CD4-positive, alpha-beta T cell (primary cell): ENCODE measurements around the gene LITAFD. TPM values are rescaled to one million over a fixed set of nuclear protein-coding genes. Genes with fewer than 3 reads are reported as not detected.
A peak's percentile ranks its signal among the peaks of the same experiment; 100 is the strongest.

Experiments
- ATAC-seq: fragments of 200-7000 bp; cut with Tn5 transposase; one replicate; pipeline ENCODE4 v1.10.0; 2022; ENCODE audit warnings: mild to moderate bottlenecking; ENCODE audit not compliant: poor library complexity
- CTCF ChIA-PET: fragments of 350-600 bp; sonication (Branson Sonifier 250); formaldehyde crosslinking; loops from one replicate; lab custom pipeline; 2021; ENCODE audit warnings: antibody characterized with exemption, inconsistent platforms; lab: Charles Lee
- POLR2A ChIA-PET: fragments of 350-600 bp; sonication (Branson Sonifier 250); formaldehyde crosslinking; loops from one replicate; lab custom pipeline; 2021; ENCODE audit warnings: antibody characterized with exemption, inconsistent platforms; lab: Charles Lee
- DNase-seq, 14 experiments: peaks; one replicate each; pipeline ENCODE4 v3.0.0-alpha.2; 2013 to 2020; ENCODE audit warnings: mixed read lengths in 2 of 14
- H3K27ac ChIP-seq, 2 donors: one replicate each; pipeline versions ENCODE4 v1.5.1 to v1.7.0; 2013; ENCODE audit warnings: low read length in 2 of 2, low read depth in 1 of 2, mild to moderate bottlenecking in 1 of 2
- H3K27me3 ChIP-seq, 2 experiments: 1 replicate in 1 of 2; 2 replicates in 1 of 2; pipeline versions ENCODE4 v1.6.1 to v1.7.0; 2013; ENCODE audit warnings: low read length in 2 of 2, control low read depth in 1 of 2, mild to moderate bottlenecking in 1 of 2, moderate library complexity in 1 of 2; ENCODE audit not compliant: insufficient read depth in 2 of 2, control insufficient read depth in 1 of 2
- H3K36me3 ChIP-seq: one replicate; pipeline ENCODE4 v1.6.1; 2013; ENCODE audit warnings: low read length, control low read depth; ENCODE audit not compliant: insufficient read depth
- H3K4me1 ChIP-seq: one replicate; pipeline ENCODE4 v1.6.1; 2013; ENCODE audit warnings: low read length, control low read depth; ENCODE audit not compliant: insufficient read depth
- H3K4me3 ChIP-seq: one replicate; pipeline ENCODE4 v1.5.1; 2013; ENCODE audit warnings: mild to moderate bottlenecking, low read length, moderate library complexity
- H3K9me3 ChIP-seq, 2 experiments: 1 replicate in 1 of 2; 2 replicates in 1 of 2; pipeline versions ENCODE4 v1.6.1 to v1.7.0; 2013; ENCODE audit warnings: low read length in 2 of 2, mild to moderate bottlenecking in 2 of 2, control low read depth in 1 of 2, moderate library complexity in 1 of 2; ENCODE audit not compliant: control insufficient read depth in 1 of 2, insufficient read depth in 1 of 2
- H3K27ac Mint-ChIP-seq: one replicate; pipeline ENCODE4 v1.8.0; 2020; ENCODE audit warnings: mixed read lengths
- H3K27me3 Mint-ChIP-seq: one replicate; pipeline ENCODE4 v1.8.0; 2021; ENCODE audit warnings: mixed read lengths
- H3K36me3 Mint-ChIP-seq: one replicate; pipeline ENCODE4 v1.8.0; 2021; ENCODE audit warnings: low read depth, mixed read lengths
- H3K4me1 Mint-ChIP-seq: one replicate; pipeline ENCODE4 v1.8.0; 2021; ENCODE audit warnings: low read depth, mixed read lengths
- H3K4me3 Mint-ChIP-seq: one replicate; pipeline ENCODE4 v1.8.0; 2020; ENCODE audit warnings: mild to moderate bottlenecking, mixed read lengths
- H3K9me3 Mint-ChIP-seq: one replicate; pipeline ENCODE4 v1.8.0; 2020; ENCODE audit warnings: mixed read lengths
- intact Hi-C, 2 experiments: fragments of 100-400 bp; cut with DNase I in 1 of 2; cut with micrococcal nuclease in 1 of 2; formaldehyde crosslinking; loops; one replicate each; pipeline versions ENCODE4 v1.15.1 to v1.9.0; 2023 to 2025; cut with DNase I, micrococcal nuclease
- total RNA-seq, 174 experiments: library from RNA in 2 of 174; stranded (reverse) in 2 of 174; gene quantifications; one replicate each; pipeline ENCODE4 v1.2.3 and lab custom pipeline; 2021 to 2026
- TF ChIP-seq, protein P1 (sequence below): fragments of 200-600 bp; IDR thresholded peaks from one replicate; pipeline ENCODE4 v1.8.0; 2022; ENCODE audit warnings: antibody characterized with exemption, mild to moderate bottlenecking

LITAFD gene
- total RNA-seq, 2 experiments from 2014 or later, result 0.60 TPM; not detected in 1

DNA sequence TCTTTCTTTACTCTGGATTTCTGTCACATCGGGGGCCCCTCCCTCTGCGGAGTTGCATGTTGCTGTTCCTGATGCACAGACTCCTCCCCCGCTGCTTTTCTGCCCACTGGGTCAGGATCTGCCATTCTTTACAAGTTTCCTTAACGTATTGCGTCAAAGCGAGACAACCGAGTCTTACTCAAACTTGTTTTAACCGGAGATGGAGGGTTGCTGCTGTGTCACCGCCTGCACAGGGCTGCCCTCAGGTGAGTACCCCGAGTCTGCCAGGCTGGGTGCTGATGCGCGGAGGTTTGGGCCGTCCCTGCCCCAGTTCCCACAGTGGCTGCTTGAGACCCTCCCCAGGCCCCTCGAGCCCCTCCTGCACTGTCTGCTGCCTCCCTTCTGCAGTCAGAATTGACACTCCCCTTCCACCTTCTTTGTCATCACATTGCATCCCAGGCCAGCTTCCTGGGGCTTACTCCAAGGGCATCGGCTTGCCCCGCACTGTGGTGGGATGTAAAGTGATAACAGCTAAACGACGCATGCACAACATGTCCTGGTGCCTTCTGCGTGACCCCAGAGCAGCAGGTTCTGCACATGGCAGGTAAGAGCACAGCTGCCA is 32.6 kb upstream of the LITAFD start:
- TF ChIP-seq, protein P1, sequence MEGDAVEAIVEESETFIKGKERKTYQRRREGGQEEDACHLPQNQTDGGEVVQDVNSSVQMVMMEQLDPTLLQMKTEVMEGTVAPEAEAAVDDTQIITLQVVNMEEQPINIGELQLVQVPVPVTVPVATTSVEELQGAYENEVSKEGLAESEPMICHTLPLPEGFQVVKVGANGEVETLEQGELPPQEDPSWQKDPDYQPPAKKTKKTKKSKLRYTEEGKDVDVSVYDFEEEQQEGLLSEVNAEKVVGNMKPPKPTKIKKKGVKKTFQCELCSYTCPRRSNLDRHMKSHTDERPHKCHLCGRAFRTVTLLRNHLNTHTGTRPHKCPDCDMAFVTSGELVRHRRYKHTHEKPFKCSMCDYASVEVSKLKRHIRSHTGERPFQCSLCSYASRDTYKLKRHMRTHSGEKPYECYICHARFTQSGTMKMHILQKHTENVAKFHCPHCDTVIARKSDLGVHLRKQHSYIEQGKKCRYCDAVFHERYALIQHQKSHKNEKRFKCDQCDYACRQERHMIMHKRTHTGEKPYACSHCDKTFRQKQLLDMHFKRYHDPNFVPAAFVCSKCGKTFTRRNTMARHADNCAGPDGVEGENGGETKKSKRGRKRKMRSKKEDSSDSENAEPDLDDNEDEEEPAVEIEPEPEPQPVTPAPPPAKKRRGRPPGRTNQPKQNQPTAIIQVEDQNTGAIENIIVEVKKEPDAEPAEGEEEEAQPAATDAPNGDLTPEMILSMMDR, result no peak
- H3K9me3 ChIP-seq, result no peaks in the 10 kb centered on the region
- no peak overlapping the region for H3K27ac ChIP-seq
- peaks cover 12% of the 10 kb centered on the region for H3K4me1 ChIP-seq
- intact Hi-C loops, result no loop called here
- no peaks in the 10 kb centered on the region for H3K9me3 Mint-ChIP-seq
- no peaks in the 10 kb centered on the region for H3K27me3 Mint-ChIP-seq
- no peak overlapping the region for H3K4me3 Mint-ChIP-seq
- DNase-seq (no peak), ATAC-seq (no peak)
- H3K36me3 ChIP-seq, result peaks cover 21% of the 10 kb centered on the region
- H3K27me3 ChIP-seq, result no peaks in the 10 kb centered on the region
- H3K36me3 Mint-ChIP-seq, result peaks cover 47% of the 10 kb centered on the region
- CTCF ChIA-PET, result no interaction called here
- no peak overlapping the region for H3K4me3 ChIP-seq
- peaks cover 24% of the 10 kb centered on the region for H3K4me1 Mint-ChIP-seq
- POLR2A ChIA-PET, result no interaction called here
- peak overlapping the region; percentile 77 for H3K27ac Mint-ChIP-seq

DNA sequence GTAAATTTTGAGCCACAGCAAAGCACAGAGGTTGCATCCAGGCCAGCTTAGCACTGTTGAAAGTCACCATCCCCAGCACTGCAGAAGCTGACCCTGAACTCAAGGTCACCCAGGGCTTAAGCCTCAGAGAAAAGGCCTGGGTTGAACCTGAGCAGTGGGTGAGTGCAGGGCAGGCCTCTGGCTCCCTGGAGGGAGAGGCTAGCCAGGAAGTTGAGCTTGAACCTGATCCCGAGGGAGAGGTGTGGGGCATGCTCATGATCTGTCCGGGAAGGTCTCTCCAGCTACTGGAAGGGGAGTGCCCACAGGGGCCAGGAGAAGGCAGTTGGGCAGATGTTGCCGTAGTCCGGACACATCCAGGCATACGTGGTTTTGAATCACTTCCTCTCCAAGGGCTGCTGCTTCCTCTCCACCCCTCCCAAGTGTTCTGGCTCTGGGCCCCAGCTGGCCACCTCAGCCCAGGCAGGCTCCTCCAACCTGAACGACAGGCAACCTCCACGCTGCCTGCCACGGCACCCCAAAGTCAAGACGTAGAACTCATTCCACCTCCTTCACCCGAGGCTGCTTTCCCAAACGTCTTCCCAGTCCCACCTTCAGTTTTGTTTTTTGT is 31.8 kb upstream of the LITAFD start:
- Histone ChIP-seq H3K4me3 (no peak overlapping the region), H3K36me3 (peaks cover 30% of the 10 kb centered on the region), H3K9me3 (no peaks in the 10 kb centered on the region), H3K4me1 (peaks cover 15% of the 10 kb centered on the region), H3K27ac (peak overlapping the region; percentile 13), H3K27me3 (no peaks in the 10 kb centered on the region)
- Mint-ChIP-seq H3K4me3 (no peak overlapping the region), H3K27ac (peak overlapping the region; percentile 77), H3K27me3 (no peaks in the 10 kb centered on the region), H3K9me3 (no peaks in the 10 kb centered on the region), H3K4me1 (peaks cover 22% of the 10 kb centered on the region), H3K36me3 (peaks cover 47% of the 10 kb centered on the region)
- intact Hi-C loops, result no loop called here
- POLR2A ChIA-PET, result no interaction called here
- CTCF ChIA-PET, result no interaction called here
- TF ChIP-seq, protein P1, result no peak
- DNase-seq, result peak in 1 of 14 experiments; percentile 27
- ATAC-seq, result no peak

DNA sequence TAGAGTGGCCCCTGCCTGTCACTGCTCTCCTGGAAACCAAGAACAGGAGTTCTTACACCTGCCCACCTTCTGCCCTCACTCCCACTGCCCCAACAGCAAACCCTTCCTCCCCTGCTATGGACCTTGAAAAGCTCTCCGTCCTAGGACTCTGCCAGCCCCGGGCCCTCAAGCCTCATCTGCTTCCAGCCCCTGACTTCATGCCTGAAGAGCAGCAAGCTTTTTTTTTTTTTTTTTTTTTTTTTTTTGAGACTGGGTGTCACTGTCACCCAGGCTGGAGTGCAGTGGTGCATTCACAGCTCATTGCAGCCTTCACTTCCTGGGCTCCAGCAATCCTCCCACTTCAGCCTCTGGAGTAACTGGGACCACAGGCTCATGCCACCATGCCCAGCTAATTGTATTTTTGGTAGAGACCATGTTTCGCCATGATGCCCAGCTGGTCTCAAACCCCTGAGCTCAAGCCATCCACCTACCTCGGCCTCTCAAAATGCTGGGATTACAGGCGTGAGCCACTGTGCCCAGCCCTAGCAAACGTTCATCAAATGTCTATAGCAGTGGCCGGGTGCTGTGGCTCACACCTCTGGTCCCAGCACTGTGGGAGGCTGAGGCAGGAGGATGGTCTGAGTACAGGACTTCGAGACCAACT is 30.3 kb upstream of the LITAFD start:
- H3K27me3 Mint-ChIP-seq, result no peaks in the 10 kb centered on the region
- CTCF ChIA-PET, result interaction anchor here (1.2 kb wide), 1 partner anchor 85 kb away, joined by 5 read pairs; no protein-coding TSS in a partner anchor
- Histone ChIP-seq H3K27ac (no peak overlapping the region), H3K4me1 (peaks cover 20% of the 10 kb centered on the region), H3K9me3 (no peaks in the 10 kb centered on the region), H3K4me3 (no peak overlapping the region), H3K27me3 (no peaks in the 10 kb centered on the region), H3K36me3 (peaks cover 40% of the 10 kb centered on the region)
- peaks cover 52% of the 10 kb centered on the region for H3K36me3 Mint-ChIP-seq
- peak overlapping the region; percentile 43 for H3K27ac Mint-ChIP-seq
- H3K4me1 Mint-ChIP-seq, result peaks cover 30% of the 10 kb centered on the region
- POLR2A ChIA-PET, result interaction anchor here (1.2 to 2.1 kb wide), 2 partner anchors 12 to 17 kb away, joined by 3 to 7 read pairs; partner anchors contain the start of gene CARHSP1
- DNase-seq (no peak), ATAC-seq (no peak)
- H3K9me3 Mint-ChIP-seq, result no peaks in the 10 kb centered on the region
- intact Hi-C loops, result no loop called here
- no peak overlapping the region for H3K4me3 Mint-ChIP-seq
- TF ChIP-seq, protein P1, result no peak
